A549 treated with AZD9567 at 1 μM for 4 hours (cell line): ENCODE measurements around the gene OR5D18. TPM values are rescaled to one million over a fixed set of nuclear protein-coding genes. Genes with fewer than 3 reads are reported as not detected.

Experiments used
- total RNA-seq: library from RNA; stranded (reverse); fragments of 200-300 nt; extraction: Qiagen RNA extraction; gene quantifications from 5 replicates; pipeline ENCODE4 v1.2.3, GENCODE V29; 2022; ENCODE audit not compliant: insufficient read depth

Gene OR5D18
- not detected in 5 replicates for total RNA-seq

DNA sequence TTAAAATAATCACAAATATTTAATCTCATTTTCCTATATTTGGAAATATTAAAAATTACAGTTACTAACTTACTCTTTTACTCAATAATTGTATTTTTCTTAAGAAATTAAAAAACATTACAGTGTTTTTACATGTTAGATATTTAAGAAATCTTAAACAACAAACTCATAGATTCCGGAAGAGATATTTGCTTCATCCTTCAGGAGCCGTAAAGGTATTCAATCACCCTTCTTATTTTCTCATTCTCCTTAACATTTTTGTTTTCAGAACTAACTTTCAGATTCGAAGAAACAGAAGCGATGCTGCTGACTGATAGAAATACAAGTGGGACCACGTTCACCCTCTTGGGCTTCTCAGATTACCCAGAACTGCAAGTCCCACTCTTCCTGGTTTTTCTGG, at the start of gene OR5D18:
TSS of gene OR5D18 (plus strand) at position 301 of the 400 bp plus-strand sequence. CDS start at position 301, 0 bp downstream.

DNA sequence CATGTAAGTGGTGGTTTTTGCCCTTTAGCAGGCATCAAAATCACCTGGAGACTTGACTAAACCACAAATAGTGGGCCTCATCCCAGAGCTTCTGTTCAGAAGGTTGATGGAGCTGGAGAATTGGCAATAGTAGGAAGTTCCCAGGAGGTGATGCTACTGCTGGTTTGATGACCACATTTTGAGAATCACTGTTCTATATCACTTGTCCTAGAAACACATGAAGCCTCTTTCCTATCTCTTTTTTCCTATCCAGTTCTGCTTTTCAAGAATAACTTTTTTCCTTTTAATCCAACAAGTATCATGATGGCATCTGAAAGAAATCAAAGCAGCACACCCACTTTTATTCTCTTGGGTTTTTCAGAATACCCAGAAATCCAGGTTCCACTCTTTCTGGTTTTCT, 46.3 kb upstream of the OR5D18 start, which contains the start of gene OR5D13:
TSS of gene OR5D13 (plus strand) at position 301 of the 400 bp plus-strand sequence. CDS start at position 301, 0 bp downstream.

DNA sequence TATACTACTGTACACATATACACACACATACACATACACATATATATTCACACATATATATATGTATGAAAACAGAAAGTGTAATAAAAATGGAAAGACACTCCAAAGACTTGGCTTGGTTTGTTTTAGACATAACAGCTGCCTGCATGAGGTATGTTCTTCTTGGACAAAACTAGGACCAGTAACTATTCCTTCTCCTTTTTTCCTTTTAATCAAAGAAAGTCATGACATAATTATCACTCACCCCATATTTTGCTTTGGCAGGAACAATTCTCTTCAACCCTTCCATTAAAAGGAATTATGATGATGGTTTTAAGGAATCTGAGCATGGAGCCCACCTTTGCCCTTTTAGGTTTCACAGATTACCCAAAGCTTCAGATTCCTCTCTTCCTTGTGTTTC, 24.2 kb upstream of the OR5D18 start, which contains the start of gene OR5D14:
TSS of gene OR5D14 (plus strand) at position 301 of the 400 bp plus-strand sequence. CDS start at position 301, 0 bp downstream.

DNA sequence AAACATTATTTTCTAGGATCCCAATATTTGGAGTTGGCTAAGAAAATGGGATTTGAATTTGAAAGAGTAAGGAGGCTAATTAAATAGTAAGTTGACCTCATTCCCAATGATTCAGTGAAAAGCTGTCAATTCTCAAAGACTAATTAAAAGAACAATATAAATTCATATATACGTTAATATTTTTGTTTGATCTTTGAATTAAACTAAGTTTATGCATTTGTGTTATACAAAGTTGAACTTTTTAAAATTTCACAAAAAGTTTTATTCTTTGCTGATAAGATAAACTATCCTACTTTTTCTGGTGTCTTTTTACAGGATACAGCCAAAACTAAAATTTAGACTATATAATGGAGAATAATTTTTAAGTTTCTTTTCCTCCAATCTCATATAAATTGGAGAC, 8.4 kb upstream of the OR5D18 start, which contains the start of gene OR5L1:
TSS of gene OR5L1 (plus strand) at position 301 of the 400 bp plus-strand sequence. CDS start 100 bp downstream, outside the sequence.

DNA sequence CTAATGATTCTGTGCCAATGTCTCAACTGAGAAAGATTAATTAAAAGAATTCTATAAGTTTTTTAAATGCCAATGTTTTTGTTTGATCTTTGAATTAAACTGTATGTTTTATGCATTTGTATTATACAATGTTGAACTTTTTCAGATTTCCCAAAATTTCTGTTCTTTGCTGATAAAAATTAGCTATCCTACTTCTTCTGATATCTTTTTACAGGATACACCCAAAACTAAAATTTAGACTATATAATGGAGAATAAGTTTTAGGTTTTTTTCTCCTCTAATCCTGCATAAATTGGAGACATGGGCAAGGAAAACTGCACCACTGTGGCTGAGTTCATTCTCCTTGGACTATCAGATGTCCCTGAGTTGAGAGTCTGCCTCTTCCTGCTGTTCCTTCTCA, 7.5 kb downstream of the OR5D18 start, which contains the start of gene OR5L2:
TSS of gene OR5L2 (plus strand) at position 301 of the 400 bp plus-strand sequence. CDS start at position 301, 0 bp downstream.

DNA sequence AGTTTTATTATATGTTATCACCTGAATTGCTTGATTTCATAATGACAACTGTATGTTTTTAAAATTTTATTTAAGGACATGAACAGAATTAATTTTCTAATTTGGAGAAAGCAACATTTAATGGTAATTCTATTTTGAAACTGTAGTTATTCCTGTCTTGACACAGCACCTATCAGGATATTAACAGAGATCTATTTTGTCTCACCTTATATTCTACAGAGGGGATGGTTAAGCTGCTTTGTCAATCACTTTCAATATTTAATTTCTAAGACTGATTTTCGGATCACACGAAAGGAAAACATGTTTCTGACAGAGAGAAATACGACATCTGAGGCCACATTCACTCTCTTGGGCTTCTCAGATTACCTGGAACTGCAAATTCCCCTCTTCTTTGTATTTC, 19.0 kb downstream of the OR5D18 start, which contains the start of gene OR5D16:
TSS of gene OR5D16 (plus strand) at position 301 of the 400 bp plus-strand sequence. CDS start at position 301, 0 bp downstream.

Other genes starting within 250 kb of the OR5D18 start
- gene OR4C16, start 247.5 kb upstream of the OR5D18 start, total RNA-seq, result not detected in 5 replicates
- not detected in 5 replicates for gene OR4C11, start 212.0 kb upstream of the OR5D18 start, total RNA-seq
- gene OR4P4, start 184.5 kb upstream of the OR5D18 start, total RNA-seq, result not detected in 5 replicates
- gene OR4S2, start 171.3 kb upstream of the OR5D18 start, total RNA-seq, result not detected in 5 replicates
- not detected in 5 replicates for gene OR4C6, start 157.4 kb upstream of the OR5D18 start, total RNA-seq
- not detected in 5 replicates for gene OR5D13, start 46.2 kb upstream of the OR5D18 start, total RNA-seq
- not detected in 5 replicates for gene OR5D14, start 24.1 kb upstream of the OR5D18 start, total RNA-seq
- gene OR5L1, start 8.3 kb upstream of the OR5D18 start, total RNA-seq, result not detected in 5 replicates
- gene OR5L2, start 7.6 kb downstream of the OR5D18 start, total RNA-seq, result not detected in 5 replicates
- not detected in 5 replicates for gene OR5D16, start 19.1 kb downstream of the OR5D18 start, total RNA-seq
- gene TRIM51, start 63.7 kb downstream of the OR5D18 start, total RNA-seq, result not detected in 5 replicates
- gene OR5W2, start 95.0 kb downstream of the OR5D18 start, total RNA-seq, result not detected in 5 replicates
- gene OR5I1, start 116.8 kb downstream of the OR5D18 start, total RNA-seq, result not detected in 5 replicates
- not detected in 5 replicates for gene OR10AG1, start 150.3 kb downstream of the OR5D18 start, total RNA-seq
- not detected in 5 replicates for gene OR5F1, start 175.0 kb downstream of the OR5D18 start, total RNA-seq
- gene OR5AS1, start 208.0 kb downstream of the OR5D18 start, total RNA-seq, result not detected in 5 replicates